HG02884 (cell line): ENCODE data around the gene POLR1D.
A peak's percentile ranks its signal among the peaks of the same experiment; 100 is the strongest.
"Not testable (repeated sequence)": the region's sequence is repeated elsewhere in the genome, so short reads cannot be mapped to it uniquely, and the experiment has no call there.

Experiments used
- ATAC-seq: cut with Tn5 transposase; IDR thresholded peaks from one replicate; pipeline ENCODE4 v1.9.1; 2021; ENCODE audit warnings: mild to moderate bottlenecking, moderate library complexity; ENCODE audit not compliant: unreplicated experiment

The POLR1D gene

DNA sequence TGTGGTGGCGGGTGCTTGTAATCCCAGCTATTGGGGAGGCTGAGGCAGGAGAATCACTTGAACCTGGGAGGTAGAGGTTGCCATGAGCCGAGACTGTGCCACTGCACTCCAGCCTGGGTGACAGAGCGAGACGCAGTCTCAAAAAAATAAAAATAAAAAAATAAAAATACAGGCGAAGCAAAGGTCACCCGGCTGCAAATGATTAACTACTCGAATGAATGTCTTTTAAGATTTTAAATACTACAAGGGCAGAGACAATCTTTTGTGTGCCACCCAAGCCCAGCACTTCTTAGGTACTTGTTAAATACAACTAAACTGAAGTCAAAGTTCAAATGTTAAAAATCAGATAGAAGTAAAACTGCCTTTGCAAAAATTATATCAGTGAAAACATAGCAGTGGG is 8.1 kb upstream of the POLR1D start:
- no peak for ATAC-seq

DNA sequence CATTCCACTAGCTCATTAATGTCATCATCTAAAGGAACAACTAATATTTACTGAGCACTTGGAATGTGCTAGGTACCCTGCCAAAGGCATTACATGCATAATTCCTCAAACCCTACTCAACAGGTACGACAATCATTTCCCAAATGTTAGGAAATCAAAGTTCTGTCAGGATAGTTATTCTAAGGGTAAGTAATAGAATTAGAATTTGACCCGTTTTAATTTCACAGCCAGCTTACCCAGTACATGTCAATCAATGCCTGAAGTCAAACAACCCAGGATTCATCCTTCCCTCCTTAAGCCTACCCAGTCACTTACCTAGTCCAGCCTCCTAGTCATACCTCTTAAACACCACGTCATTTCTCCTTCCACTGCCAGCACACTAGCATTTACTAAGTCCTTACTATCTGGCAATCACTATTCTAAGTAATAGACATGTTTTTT is 3.8 kb upstream of the POLR1D start:
- ATAC-seq = no peak

DNA sequence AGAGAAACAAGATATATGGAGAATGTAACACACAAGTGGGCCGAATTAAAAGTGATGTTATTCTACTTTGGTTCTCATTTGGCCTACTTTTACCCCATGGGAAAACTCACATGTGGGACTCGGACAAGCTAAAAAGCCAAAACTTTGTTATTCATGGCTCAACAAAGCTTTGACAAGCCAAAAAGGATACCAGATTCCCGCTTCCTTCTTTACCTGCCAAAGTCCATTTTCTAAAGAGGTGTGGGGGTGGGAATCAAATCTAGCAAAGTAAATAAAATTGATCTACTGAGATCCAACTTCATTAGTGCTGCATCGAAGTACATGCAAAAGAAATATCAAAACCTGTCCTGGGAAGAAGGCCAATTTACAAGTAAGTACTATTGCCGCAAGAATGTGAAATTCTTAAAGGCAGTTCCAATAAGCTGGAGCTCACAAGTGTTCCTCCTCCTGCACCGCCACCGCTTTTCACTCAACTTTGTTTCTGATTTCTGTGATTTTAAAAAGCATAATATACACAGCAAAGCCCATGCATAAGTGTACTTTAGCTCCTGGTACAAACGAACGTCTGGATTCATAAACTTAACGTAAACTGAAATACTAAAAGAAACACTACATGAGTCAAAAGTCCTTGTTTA is 2.5 kb upstream of the POLR1D start:
- ATAC-seq = no peak

DNA sequence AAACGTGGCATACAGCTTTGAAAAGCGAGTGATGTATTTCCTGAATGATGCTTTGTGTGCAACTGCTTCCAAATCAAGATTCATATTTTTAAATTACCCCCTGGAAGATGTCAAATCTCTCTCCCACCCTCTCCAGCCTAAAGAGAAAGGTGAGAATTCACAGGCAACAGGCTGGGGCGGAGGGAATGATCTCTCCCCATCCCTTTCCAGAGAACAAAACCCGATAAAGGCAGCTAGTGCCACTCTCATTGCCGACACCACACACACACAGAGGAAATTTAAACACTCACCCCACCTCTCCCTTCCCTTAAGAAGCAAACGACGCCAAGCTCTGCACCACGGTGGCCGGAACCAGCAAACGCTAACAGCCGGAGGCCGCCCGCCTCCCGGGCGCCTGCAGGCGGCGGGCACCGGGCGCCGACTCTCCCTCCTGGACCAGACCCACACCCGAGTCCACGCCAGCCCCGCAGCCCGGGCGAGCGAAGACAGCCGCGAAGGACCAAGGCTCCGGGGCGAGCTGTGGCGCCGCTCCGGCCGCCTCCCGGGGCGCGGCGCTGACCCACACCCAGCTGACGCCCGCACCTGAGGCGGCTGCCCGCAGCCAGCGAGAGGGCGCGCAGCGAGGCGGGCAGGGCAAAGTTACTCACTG is 1.8 kb upstream of the POLR1D start:
- peak; percentile 22 for ATAC-seq

GRCh38 chr13:27620377-27621115 is 1.1 kb upstream of the POLR1D start, which contains the start of gene LNX2:
LNX2 (minus strand) TSS chr13:27620529; CDS start chr13:27581703, 38,826 bp downstream.
- peak; percentile 87 for ATAC-seq

DNA sequence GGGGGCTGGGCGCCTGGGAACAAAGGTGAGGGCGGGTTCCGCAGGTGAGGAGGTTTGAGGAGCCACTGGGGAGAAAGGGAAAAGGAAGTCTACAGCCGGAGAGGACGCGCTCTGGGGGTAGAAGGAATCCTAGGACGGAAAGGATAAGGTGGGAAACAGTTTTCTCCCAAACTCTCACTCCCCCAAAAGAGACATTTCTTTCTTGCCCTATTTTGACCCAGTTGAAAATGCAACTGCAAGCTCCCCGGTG is 651 bp upstream of the POLR1D start:
- no peak for ATAC-seq

DNA sequence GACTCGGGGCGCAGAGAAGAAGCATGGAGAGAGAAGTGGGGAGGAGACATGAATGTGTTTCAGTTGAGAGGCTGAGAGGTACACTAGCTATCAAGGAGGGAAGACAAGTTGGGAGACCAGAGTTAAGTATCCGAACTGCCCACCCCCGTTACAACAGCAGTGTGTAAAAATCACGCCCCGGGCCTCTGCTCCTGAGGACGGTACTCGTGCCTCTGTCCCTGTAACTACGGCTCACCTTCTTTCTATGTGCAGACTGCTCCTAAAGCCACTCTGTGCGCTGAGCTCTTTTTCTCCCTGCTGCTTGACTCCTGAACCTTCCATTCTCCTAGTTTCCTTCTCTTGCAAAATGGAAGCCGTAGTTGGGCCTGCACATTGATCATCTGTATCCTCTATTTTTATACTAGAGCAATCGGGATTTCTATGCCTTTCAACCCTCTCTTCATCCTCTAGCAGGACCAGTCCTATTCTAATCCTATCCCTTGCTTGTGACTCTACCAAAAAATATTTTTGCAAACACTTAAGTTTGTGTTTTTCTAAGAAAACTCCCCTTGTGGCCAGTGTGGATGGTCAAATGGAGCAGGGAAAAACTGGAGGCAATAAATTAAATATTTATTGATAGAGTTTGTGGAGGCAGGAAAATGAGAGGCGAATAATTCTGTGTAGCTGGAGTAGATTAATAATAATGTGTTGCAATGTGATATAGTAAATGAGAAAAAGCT is 569 bp downstream of the POLR1D start:
- ATAC-seq = no peak

GRCh38 chr13:27622881-27623280 is 1.2 kb downstream of the POLR1D start:
- no peak for ATAC-seq

GRCh38 chr13:27624071-27624470 is 2.4 kb downstream of the POLR1D start:
- ATAC-seq = no peak

DNA sequence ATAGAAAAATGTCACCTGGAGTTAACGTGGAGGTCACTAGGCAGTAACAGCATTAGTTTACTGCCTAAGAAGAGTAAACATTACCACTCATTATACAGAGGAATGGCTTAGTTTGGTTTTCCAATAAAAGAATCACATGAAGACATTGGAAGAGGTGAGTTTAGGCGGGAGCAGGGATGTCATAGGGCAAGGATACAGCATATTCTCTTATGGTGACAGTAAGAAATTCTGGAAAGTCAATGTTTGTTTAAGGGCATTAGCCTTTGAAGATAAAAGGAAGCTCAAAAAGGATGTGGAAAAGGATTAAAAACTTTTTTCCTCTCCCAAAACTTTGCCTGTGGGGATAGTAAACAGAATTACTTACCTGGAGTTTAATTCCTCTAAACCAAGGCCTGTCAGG is 4.1 kb downstream of the POLR1D start:
- no peak for ATAC-seq

DNA sequence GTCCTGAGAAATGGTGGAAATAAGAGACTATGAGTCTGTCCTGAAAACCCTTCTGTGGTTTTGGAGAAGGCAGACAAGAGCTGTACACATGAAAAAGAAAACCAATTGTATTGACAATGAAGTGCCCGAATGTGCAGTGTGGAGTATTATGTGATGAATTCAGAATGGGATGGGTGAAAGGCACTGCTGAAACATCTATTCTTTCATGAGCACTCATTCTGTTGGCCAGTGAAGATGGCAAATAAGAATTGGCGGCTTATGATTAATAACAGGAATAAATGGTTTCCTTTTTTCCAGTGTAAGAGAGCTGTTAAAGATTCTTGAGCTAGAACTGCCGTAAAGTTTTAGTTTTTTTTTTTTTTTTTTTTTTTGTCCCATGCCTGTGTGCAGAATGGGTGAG is 5.7 kb downstream of the POLR1D start:
- no peak for ATAC-seq

GRCh38 chr13:27628081-27628480 is 6.4 kb downstream of the POLR1D start:
- no peak for ATAC-seq

DNA sequence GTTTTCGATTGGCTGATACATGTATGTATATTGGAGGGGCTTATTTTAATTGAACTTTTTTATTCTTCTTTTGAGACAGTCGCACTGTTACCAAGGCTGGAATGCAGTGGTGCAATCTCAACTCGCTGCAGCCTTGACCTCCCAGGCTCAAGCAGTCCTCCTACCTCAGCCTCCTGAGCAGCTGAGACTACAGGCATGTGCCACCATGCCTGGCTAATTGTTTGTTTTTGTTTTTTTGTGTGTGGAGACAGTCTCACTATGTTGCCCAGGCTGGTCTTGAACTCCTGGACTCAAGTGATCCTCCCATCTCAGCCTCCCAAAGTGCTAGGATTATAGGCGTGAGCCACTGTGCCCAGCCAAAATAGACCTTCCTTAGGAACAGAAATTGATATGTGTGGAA is 7.1 kb downstream of the POLR1D start:
- not testable (repeated sequence) for ATAC-seq

DNA sequence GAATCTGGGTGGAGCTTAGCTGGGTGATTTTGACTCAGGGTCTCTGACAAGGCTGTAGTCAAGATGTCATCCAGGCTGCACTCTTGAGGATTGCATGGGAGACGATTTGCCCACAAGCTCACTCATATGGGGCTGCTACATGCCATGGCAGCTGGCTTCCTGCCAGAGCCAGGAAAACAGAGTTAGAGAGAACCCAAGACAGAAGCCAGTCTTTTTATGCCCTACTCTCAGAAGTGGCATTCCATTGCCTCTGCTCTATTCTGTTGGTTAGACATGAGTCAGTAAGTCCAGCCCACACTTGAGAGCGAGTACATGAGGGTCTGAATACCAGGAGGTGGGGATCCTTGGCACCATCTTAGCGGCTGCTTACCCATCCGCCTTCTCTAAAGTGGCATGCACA is 9.5 kb downstream of the POLR1D start:
- no peak for ATAC-seq

- ATAC-seq = no peak
Measured at GRCh38 chr13:27631665-27632064, 10.0 kb downstream of the POLR1D start.

GRCh38 chr13:27632214-27632613 is 10.5 kb downstream of the POLR1D start:
- no peak for ATAC-seq

GRCh38 chr13:27632648-27633047 is 11.0 kb downstream of the POLR1D start:
- no peak for ATAC-seq

- no peak for ATAC-seq
Measured at GRCh38 chr13:27634231-27634630, 12.5 kb downstream of the POLR1D start.

DNA sequence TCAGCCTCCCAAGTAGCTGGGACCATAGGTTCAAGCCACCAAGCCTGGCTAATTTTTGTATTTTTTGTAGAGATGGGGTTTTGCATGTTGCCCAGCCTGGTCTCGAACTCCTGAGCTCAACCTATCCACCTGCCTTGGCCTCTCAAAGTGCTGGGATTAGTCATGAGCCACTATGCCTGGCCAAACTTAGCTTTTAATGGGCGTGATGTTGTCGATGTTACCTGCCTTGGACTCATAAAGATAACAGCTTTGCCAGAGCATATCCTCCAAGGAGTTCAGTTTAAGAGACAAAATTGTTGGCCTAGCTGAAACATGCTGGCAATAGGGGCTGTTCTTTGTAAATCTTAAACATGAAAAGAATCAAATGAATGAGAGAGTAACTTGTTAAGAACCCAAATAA is 13.1 kb downstream of the POLR1D start:
- no peak for ATAC-seq

DNA sequence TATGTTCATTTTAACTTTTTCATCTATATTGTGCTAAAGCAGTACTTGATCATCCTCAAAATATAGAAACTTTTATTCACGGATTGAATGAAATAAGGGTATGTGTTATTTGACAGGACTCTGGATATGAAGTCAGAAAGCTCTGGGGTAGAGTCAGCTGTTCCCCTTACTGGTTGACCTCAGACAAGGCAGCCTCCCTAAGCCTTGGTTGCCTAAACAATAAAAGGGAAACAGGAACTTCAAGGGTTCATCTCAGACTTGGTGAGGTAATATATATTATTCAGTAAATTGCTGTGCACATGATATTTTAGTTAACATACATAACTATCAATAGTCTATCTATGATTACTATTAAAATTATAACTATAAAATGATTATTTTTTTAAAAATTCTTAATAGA is 13.6 kb downstream of the POLR1D start:
- ATAC-seq = no peak

- no peak for ATAC-seq
Measured at GRCh38 chr13:27636589-27637288, 15.0 kb downstream of the POLR1D start.
